PC-9 (cell line): ENCODE results near the gene CDC14A.

ENCODE experiments used
- EZH2 ChIP-seq: fragments of 200-600 bp; sonication (generic); IDR thresholded peaks from 2 replicates; pipeline ENCODE4 v1.8.0; 2017; ENCODE audit warnings: antibody characterized with exemption, low read depth
- TF ChIP-seq, protein P1 (sequence below): fragments of 200-600 bp; sonication (generic); conservative IDR thresholded peaks from 2 replicates; pipeline ENCODE4 v1.6.1; 2017; ENCODE audit warnings: mixed run types, antibody characterized with exemption, mild to moderate bottlenecking, moderate library complexity

DNA sequence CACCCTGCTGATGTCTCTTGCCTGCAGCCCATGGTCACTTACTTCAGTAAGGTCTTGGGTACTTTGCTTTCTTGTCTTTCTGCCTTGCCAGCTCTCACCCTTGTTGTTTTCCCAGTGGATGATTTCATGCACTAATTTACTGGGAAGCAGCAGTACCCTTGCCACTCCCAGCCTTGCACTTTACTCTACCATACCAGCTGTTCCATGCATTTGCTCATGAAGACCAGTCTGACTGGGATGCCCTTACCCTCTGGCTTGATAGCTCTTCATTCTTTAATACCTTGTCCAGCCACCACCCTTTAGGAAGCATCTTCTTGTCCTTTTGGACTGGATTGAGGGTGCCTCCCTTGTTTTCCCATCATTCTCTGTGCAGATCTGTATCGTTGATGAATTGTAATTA, 28.3 kb downstream of the CDC14A start:
- TF ChIP-seq, protein P1, sequence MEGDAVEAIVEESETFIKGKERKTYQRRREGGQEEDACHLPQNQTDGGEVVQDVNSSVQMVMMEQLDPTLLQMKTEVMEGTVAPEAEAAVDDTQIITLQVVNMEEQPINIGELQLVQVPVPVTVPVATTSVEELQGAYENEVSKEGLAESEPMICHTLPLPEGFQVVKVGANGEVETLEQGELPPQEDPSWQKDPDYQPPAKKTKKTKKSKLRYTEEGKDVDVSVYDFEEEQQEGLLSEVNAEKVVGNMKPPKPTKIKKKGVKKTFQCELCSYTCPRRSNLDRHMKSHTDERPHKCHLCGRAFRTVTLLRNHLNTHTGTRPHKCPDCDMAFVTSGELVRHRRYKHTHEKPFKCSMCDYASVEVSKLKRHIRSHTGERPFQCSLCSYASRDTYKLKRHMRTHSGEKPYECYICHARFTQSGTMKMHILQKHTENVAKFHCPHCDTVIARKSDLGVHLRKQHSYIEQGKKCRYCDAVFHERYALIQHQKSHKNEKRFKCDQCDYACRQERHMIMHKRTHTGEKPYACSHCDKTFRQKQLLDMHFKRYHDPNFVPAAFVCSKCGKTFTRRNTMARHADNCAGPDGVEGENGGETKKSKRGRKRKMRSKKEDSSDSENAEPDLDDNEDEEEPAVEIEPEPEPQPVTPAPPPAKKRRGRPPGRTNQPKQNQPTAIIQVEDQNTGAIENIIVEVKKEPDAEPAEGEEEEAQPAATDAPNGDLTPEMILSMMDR: no peak
- TF ChIP-seq EZH2: no peak
